ENCODE results near the gene MS4A2.
"Not testable (repeated sequence)": the region's sequence is repeated elsewhere in the genome, so short reads cannot be mapped to it uniquely, and the experiment has no call there.

Gene MS4A2

GRCh38 chr11:60088364-60088763 lies at the start of gene MS4A2:
Gene MS4A2, plus strand, starts transcription at chr11:60088664. Its CDS starts 102 bp downstream, at chr11:60088766.
- DNase-seq (ENCODE audit: extremely low read depth in 1 of 2, low read depth in 1 of 2): no peak

DNA sequence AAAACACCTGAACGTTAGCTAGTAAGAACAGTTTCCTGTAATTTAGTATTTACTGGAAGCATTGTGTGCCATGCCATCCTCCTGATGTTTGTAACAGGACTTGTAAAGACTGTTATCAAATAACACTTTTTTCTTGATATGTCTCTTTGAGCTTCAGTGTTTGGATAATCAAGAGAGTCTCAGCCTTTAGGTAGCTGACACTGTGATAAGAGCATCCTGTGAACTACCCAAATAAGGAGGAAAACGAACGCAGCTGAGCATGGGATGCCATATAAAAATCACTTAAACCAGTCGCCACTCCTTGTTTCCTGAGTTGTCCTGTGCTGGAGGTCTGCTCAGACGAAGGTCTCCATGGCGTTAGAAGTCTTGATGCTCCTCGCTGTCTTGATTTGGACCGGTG lies 48.4 kb upstream of the MS4A2 start, which contains the start of gene OOSP2:
Gene OOSP2 (plus strand): TSS at position 301 of the 400 bp plus-strand sequence. CDS start 51 bp downstream, at position 352.
- DNase-seq (ENCODE audit: extremely low read depth in 1 of 2, low read depth in 1 of 2): no peak

GRCh38 chr11:60050422-60050821 lies 38.0 kb upstream of the MS4A2 start:
- not testable (repeated sequence) for DNase-seq (ENCODE audit: extremely low read depth in 1 of 2, low read depth in 1 of 2)

DNA sequence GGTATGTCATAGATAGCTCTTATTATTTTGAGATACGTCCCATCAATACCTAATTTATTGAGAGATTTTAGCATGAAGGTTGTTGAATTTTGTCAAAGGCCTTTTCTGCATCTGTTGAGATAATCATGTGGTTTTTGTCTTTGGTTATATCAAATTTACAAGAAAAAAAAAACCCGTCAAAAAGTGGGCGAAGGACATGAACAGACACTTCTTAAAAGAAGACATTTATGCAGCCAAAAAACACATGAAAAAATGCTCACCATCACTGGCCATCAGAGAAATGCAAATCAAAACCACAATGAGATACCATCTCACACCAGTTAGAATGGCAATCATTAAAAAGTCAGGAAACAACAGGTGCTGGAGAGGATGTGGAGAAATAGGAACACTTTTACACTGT lies 37.6 kb upstream of the MS4A2 start:
- DNase-seq (ENCODE audit: extremely low read depth in 1 of 2, low read depth in 1 of 2): not testable (repeated sequence)

- no peak for DNase-seq (ENCODE audit: extremely low read depth in 1 of 2, low read depth in 1 of 2)
These were observed 32.0 kb upstream of the MS4A2 start, which contains the start of gene MS4A3 for GRCh38 chr11:60056349-60056969. Gene MS4A3, plus strand, starts transcription at chr11:60056665. Its CDS starts 4,496 bp downstream, at chr11:60061161.

- no peak for DNase-seq (ENCODE audit: extremely low read depth in 1 of 2, low read depth in 1 of 2)
These were observed 29.4 kb upstream of the MS4A2 start for GRCh38 chr11:60059052-60059451.

GRCh38 chr11:60059521-60060240 lies 28.8 kb upstream of the MS4A2 start:
- DNase-seq (ENCODE audit: extremely low read depth in 1 of 2, low read depth in 1 of 2): no peak

- no peak for DNase-seq (ENCODE audit: extremely low read depth in 1 of 2, low read depth in 1 of 2)
These were observed 24.4 kb upstream of the MS4A2 start for GRCh38 chr11:60064111-60064510.

DNA sequence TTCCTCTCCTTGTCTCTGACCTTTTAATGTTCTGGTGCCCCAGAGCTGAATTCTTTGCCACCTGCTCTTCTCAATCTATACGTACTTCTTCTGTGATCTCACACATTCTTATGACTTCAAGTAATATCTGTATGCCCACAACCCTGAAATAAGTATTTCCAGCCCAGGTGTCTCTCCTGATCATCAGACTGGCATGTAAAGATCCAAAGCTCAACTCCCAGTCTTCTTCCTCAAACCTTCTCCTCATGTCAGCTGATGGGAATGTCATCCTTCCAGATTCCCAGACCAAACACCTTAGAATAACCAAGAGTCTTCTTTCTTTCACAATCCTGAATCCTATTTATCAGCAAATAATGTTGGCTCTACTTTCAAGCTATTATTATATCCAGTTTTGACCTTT lies 22.7 kb upstream of the MS4A2 start:
- no peak for DNase-seq (ENCODE audit: extremely low read depth in 1 of 2, low read depth in 1 of 2)

DNA sequence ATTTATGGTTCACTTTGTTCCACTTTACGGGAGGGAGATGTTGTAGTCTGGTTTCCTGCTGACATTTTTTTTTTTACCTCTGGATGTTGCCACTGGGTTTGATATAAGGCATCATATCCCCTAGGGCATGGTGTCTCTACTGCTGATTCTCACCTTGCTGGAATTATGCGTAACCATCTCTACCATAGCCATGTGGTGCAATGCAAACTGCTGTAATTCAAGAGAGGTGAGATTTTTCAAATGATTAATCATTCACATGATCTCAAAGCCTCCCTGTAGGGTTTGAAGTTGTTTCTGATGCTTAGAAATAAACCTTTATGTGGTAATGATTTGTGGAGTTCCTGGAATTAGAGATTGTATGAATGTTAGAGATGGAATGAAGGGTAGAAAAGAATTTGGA lies 19.0 kb upstream of the MS4A2 start:
- DNase-seq (ENCODE audit: extremely low read depth in 1 of 2, low read depth in 1 of 2): no peak

GRCh38 chr11:60071644-60072043 lies 16.8 kb upstream of the MS4A2 start:
- DNase-seq (ENCODE audit: extremely low read depth in 1 of 2, low read depth in 1 of 2): not testable (repeated sequence)

DNA sequence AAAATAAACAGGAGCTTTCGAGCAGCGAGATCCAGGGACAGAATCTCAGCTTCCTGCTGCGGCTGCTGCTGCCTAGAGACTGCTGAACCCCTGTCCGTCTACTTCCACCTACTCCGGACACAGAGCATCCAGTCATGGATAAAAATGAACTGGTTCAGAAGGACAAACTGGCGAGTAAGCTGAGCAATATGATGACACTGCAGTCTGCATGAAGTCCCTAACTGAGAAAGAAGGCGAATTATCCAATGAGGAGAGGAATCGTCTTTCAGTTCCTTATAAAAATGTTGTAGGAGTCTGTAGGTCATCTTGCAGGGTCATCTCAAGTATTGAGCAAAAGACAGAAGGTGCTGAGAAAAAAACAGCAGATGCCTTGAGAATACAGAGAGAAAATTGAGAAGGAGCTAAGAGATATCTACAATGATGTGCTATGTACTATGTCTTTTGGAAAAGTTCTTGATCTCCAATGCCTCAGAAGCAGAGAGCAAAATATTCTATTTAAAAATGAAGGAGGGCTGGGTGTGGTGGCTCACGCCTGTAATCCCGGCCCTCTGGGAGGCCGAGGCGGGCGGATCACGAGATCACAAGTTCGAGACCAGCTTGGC lies 11.1 kb upstream of the MS4A2 start:
- DNase-seq (ENCODE audit: extremely low read depth in 1 of 2, low read depth in 1 of 2): no peak

DNA sequence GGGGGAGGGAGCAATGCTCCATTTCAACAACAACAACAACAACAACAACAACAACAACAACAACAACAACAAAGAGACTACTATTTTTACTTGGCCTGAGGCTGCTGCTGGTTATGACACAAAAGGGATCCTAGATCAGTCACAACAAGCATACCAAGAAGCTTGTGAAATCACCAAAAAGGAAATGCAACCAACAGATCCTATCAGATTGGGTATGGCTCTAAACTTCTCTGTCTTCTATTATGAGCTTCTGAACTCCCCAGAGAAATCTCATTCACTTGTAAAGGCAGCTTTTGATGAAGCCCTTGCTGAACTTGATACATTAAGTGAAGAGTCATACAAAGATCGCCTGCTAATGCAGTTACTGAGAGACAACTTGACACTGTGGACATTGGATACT lies 10.5 kb upstream of the MS4A2 start:
- DNase-seq (ENCODE audit: extremely low read depth in 1 of 2, low read depth in 1 of 2): no peak

DNA sequence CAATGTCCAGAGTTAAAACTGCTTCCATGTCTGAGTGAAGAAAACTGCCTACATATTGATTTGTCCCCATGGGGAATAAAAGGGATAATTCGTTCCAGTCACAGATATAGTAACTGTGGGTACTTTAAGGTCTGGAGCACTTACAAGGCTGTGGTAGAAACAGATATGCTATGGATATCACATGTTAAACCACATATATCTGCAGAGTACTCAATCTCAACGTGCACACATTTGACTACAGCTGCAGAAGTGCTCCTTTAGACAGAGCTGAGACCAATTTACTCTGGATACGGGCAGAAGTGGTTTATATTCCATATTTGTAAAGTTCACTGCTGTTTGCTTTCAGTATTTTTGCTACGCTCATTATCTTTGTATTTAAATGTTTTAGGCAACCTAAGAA lies 9.7 kb upstream of the MS4A2 start:
- no peak for DNase-seq (ENCODE audit: extremely low read depth in 1 of 2, low read depth in 1 of 2)

DNA sequence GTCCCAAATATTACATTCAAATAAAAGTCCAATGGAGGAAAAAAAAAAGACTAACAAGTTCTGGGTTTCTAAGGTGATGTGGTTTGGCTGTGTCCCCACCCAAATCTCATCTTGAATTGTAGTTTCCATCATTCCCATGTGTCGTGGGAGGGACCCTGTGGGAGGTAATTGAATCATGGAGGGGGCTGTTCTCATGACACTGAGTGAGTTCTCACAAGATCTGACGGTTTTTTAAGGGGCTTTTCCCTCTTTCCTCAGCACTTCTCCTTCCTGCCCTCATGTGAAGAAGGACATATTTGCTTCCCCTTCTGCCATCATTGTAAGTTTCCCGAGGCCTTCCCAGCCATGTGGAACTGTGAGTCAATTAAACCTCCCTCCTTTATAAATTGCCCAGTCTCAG lies 7.9 kb upstream of the MS4A2 start:
- no peak for DNase-seq (ENCODE audit: extremely low read depth in 1 of 2, low read depth in 1 of 2)

DNA sequence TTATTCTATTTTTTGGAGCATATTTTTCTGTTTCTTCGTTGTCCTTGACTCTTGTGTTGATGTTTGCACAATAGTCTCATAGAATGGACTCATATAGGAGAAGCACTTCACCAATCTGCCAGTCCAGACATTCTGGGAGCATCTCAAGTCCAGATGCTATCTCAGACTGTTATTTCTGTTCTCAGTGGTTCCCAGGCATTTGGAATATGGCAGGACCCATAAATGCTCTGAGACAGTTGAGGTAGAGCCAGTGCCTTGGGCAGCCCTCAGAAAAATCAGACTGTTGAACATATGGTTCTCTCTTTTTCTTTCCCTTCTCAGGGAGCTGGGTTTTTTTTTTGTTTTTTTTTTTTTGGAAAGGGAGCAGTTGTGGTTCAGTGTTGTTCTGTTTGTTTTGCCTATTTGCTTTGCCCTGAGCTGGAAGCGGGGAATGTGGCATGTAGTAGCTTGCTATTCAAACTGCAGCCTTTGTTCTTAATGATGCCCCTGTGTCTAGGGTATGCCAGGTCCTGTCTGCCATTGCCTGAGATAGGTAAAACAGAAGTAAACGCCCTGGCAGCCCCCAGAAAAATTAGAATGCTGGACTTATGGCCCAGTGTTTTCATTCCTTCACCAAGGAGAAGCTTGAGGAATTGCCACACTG lies 3.7 kb upstream of the MS4A2 start:
- no peak for DNase-seq (ENCODE audit: extremely low read depth in 1 of 2, low read depth in 1 of 2)

- no peak for DNase-seq (ENCODE audit: extremely low read depth in 1 of 2, low read depth in 1 of 2)
These were observed 2.6 kb upstream of the MS4A2 start for GRCh38 chr11:60085909-60086308.

DNA sequence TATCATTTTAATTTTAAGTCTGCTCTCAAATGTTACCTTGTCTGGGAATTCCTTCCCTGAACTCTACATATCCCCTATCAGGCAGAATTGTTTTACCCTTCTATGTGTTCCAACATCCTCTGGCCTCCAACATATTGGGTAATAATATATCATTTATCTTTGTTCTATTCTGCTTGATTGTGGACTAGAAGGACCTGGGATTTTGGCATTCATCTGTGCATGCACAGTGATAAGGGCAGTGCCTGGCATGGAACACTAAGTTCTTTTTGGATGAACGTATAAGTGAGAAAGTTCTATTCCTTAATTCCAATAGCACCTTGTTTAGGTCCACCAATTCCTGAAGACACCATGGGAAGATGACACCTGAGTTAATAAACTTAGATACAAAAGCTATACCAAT lies 1.2 kb upstream of the MS4A2 start:
- no peak for DNase-seq (ENCODE audit: extremely low read depth in 1 of 2, low read depth in 1 of 2)

DNA sequence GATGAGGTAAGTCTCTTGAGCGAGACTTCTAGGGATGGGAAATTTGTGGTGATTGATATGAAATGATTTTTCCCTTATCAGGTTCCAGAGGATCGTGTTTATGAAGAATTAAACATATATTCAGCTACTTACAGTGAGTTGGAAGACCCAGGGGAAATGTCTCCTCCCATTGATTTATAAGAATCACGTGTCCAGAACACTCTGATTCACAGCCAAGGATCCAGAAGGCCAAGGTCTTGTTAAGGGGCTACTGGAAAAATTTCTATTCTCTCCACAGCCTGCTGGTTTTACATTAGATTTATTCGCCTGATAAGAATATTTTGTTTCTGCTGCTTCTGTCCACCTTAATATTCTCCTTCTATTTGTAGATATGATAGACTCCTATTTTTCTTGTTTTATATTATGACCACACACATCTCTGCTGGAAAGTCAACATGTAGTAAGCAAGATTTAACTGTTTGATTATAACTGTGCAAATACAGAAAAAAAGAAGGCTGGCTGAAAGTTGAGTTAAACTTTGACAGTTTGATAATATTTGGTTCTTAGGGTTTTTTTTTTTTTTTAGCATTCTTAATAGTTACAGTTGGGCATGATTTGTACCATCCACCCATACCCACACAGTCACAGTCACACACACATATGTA lies 7.1 kb downstream of the MS4A2 start:
- no peak for DNase-seq (ENCODE audit: extremely low read depth in 1 of 2, low read depth in 1 of 2)

DNA sequence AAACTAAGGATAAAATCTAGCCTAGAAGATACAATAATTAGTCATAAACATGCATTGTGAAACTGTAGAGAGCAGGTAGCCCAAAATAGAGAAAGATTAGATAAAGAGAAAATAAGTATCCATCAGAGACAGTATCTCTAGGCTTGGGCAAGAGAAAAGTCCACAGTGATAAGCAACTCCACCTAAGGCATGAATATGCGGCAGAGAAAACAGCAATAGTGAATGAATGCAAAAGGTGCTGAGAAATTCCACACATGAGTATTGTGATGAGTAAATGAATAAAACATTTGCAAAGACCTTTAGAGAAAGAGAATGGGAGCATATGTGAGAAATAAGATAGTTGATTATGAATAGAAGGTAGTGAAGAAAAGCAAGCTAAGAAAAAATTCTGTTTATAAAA lies 8.7 kb downstream of the MS4A2 start:
- DNase-seq (ENCODE audit: extremely low read depth in 1 of 2, low read depth in 1 of 2): no peak

- no peak for DNase-seq (ENCODE audit: extremely low read depth in 1 of 2, low read depth in 1 of 2)
These were observed 10.0 kb downstream of the MS4A2 start for GRCh38 chr11:60098508-60098907.
